ENCODE results near the gene TMOD3. TPM values are rescaled to one million over a fixed set of nuclear protein-coding genes. Genes with fewer than 3 reads are reported as not detected.

The TMOD3 gene
- total RNA-seq, 1 donor from 2014 or later: 37.4 TPM

GRCh38 chr15:51870774-51871173, 41.3 kb downstream of the TMOD3 start:
- Mint-ChIP-seq H3K9me3 (no peaks in the 10 kb centered on the region), H3K4me3 (no peak overlapping the region)
- TF ChIP-seq EZH2phosphoT487 (IDR thresholded peaks at IDR 0.05): no peak
- TF ChIP-seq CTCF (IDR thresholded peaks at IDR 0.05): no peak
- TF ChIP-seq EZH2 (IDR thresholded peaks at IDR 0.05): no peak

GRCh38 chr15:51874751-51875644, 45.5 kb downstream of the TMOD3 start:
- Mint-ChIP-seq H3K27ac (no peak overlapping the region), H3K4me3 (no peak overlapping the region), H3K9me3 (no peaks in the 10 kb centered on the region), H3K27me3 (ENCODE audit: insufficient read depth, low read depth) (no peaks in the 10 kb centered on the region), H3K36me3 (peaks cover 18% of the 10 kb centered on the region), H3K4me1 (peaks cover 12% of the 10 kb centered on the region)
- Histone ChIP-seq H3K36me3 (no peaks in the 10 kb centered on the region), H4K20me1 (ENCODE audit: low read depth) (no peaks in the 10 kb centered on the region), H3K4me3 (no peak overlapping the region), H3K27me3 (no peaks in the 10 kb centered on the region), H3K27ac (no peak overlapping the region), H3K4me1 (no peaks in the 10 kb centered on the region), H2AFZ (replicated peaks) (no peak overlapping the region), H3K9ac (no peak overlapping the region), H3K79me2 (ENCODE audit: low read depth) (no peaks in the 10 kb centered on the region), H3K4me2 (no peak overlapping the region), H3K9me3 (ENCODE audit: low read depth) (peaks cover 3% of the 10 kb centered on the region), H3F3A (ENCODE audit: low read depth) (no peaks in the 10 kb centered on the region)
- TF ChIP-seq EZH2phosphoT487 (IDR thresholded peaks at IDR 0.05): no peak
- no peak for TF ChIP-seq CTCF (IDR thresholded peaks at IDR 0.05)
- TF ChIP-seq EZH2 (IDR thresholded peaks at IDR 0.05): no peak
- DNase-seq (ENCODE audit: low spot score): no peak

More at GRCh38 chr15:51870774-51871173, 41.3 kb downstream of the TMOD3 start:
- Mint-ChIP-seq H3K36me3 (peaks cover 18% of the 10 kb centered on the region), H3K4me1 (peaks cover 14% of the 10 kb centered on the region), H3K27ac (no peak overlapping the region), H3K27me3 (ENCODE audit: insufficient read depth, low read depth) (no peaks in the 10 kb centered on the region)
- Histone ChIP-seq H3K4me1 (no peaks in the 10 kb centered on the region), H2AFZ (replicated peaks) (no peak overlapping the region), H3K27me3 (no peaks in the 10 kb centered on the region), H3K79me2 (ENCODE audit: low read depth) (no peaks in the 10 kb centered on the region), H3K4me2 (no peak overlapping the region), H3K9me3 (ENCODE audit: low read depth) (peaks cover 3% of the 10 kb centered on the region), H3F3A (ENCODE audit: low read depth) (no peaks in the 10 kb centered on the region), H3K9ac (no peak overlapping the region), H3K4me3 (no peak overlapping the region), H3K36me3 (no peaks in the 10 kb centered on the region), H3K27ac (no peak overlapping the region), H4K20me1 (ENCODE audit: low read depth) (no peaks in the 10 kb centered on the region)
- no peak for DNase-seq (ENCODE audit: low spot score)

- Histone ChIP-seq H3K4me3 (no peak overlapping the region), H3K4me1 (no peaks in the 10 kb centered on the region), H3K9me3 (ENCODE audit: low read depth) (no peaks in the 10 kb centered on the region), H3K79me2 (ENCODE audit: low read depth) (no peaks in the 10 kb centered on the region), H3K9ac (no peak overlapping the region), H4K20me1 (ENCODE audit: low read depth) (no peaks in the 10 kb centered on the region), H3K27me3 (no peaks in the 10 kb centered on the region), H3K4me2 (no peak overlapping the region), H3F3A (ENCODE audit: low read depth) (no peaks in the 10 kb centered on the region), H3K36me3 (no peaks in the 10 kb centered on the region), H2AFZ (replicated peaks) (no peak overlapping the region), H3K27ac (no peak overlapping the region)
- no peaks in the 10 kb centered on the region for H3K27me3 Mint-ChIP-seq (ENCODE audit: insufficient read depth, low read depth)
- H3K27ac Mint-ChIP-seq: no peak overlapping the region
- TF ChIP-seq EZH2 (IDR thresholded peaks at IDR 0.05): no peak
- no peak for TF ChIP-seq EZH2phosphoT487 (IDR thresholded peaks at IDR 0.05)
- no peak for TF ChIP-seq CTCF (IDR thresholded peaks at IDR 0.05)
- H3K4me1 Mint-ChIP-seq: peaks cover 18% of the 10 kb centered on the region
- no peak for DNase-seq (ENCODE audit: low spot score)
- H3K36me3 Mint-ChIP-seq: peaks cover 19% of the 10 kb centered on the region
- H3K9me3 Mint-ChIP-seq: no peaks in the 10 kb centered on the region
- no peak overlapping the region for H3K4me3 Mint-ChIP-seq
These were observed 46.7 kb downstream of the TMOD3 start for GRCh38 chr15:51876169-51876568.

Data from neural progenitor cell (in vitro differentiated cells).